Loucy (cell line): ENCODE data around the gene SUCLG1.

ENCODE experiments used
- H2AFZ ChIP-seq: fragments of 200-600 bp; sonication (generic); 2 replicates; pipeline ENCODE4 v1.6.0; 2016; ENCODE audit warnings: antibody characterized with exemption, mild to moderate bottlenecking, low read length, moderate library complexity
- H3F3A ChIP-seq: fragments of 200-600 bp; 2 replicates; pipeline ENCODE4 v1.6.0; 2016; ENCODE audit warnings: antibody characterized with exemption, low read depth, mild to moderate bottlenecking
- H3K27me3 ChIP-seq: fragments of 200-600 bp; sonication (generic); 2 replicates; pipeline ENCODE4 v1.6.1; 2014; ENCODE audit warnings: low read length, mild to moderate bottlenecking; ENCODE audit not compliant: insufficient read depth, poor library complexity, severe bottlenecking
- H3K36me3 ChIP-seq: fragments of 200-600 bp; sonication (generic); 2 replicates; pipeline ENCODE4 v1.6.1; 2016; ENCODE audit warnings: low read length; ENCODE audit not compliant: insufficient read depth
- H3K4me1 ChIP-seq: fragments of 200-600 bp; sonication (generic); 2 replicates; pipeline ENCODE4 v1.5.1; 2014; ENCODE audit warnings: low read length, mild to moderate bottlenecking; ENCODE audit not compliant: insufficient read depth, poor library complexity, severe bottlenecking
- H3K4me2 ChIP-seq: fragments of 200-600 bp; sonication (generic); 2 replicates; pipeline ENCODE4 v1.6.0; 2014; ENCODE audit warnings: antibody characterized with exemption, low read length, low read depth, mild to moderate bottlenecking; ENCODE audit not compliant: poor library complexity, severe bottlenecking
- H3K4me3 ChIP-seq: fragments of 200-600 bp; sonication (generic); 2 replicates; pipeline ENCODE4 v1.5.1; 2014; ENCODE audit warnings: low read length, mild to moderate bottlenecking, mixed read lengths; ENCODE audit not compliant: poor library complexity, severe bottlenecking
- H3K79me2 ChIP-seq: fragments of 200-600 bp; sonication (generic); 2 replicates; pipeline ENCODE4 v1.6.1; 2014; ENCODE audit warnings: low read length; ENCODE audit not compliant: insufficient read depth
- H3K9ac ChIP-seq: fragments of 200-600 bp; sonication (generic); 2 replicates; pipeline ENCODE4 v1.6.0; 2014; ENCODE audit warnings: mild to moderate bottlenecking, low read depth, low read length, moderate library complexity; ENCODE audit not compliant: poor library complexity, severe bottlenecking
- H3K9me2 ChIP-seq: fragments of 200-600 bp; sonication (generic); replicated peaks from 2 replicates; pipeline ENCODE4 v1.6.1; 2016; ENCODE audit warnings: low read depth, low read length, mixed read lengths
- H3K9me3 ChIP-seq: fragments of 200-600 bp; sonication (generic); 2 replicates; pipeline ENCODE4 v1.6.1; 2014; ENCODE audit warnings: mild to moderate bottlenecking, antibody characterized with exemption, low read length, low read depth; ENCODE audit not compliant: insufficient read depth
- H4K20me1 ChIP-seq: fragments of 200-600 bp; sonication (generic); 2 replicates; pipeline ENCODE4 v1.6.0; 2014; ENCODE audit warnings: antibody characterized with exemption, low read length, mild to moderate bottlenecking; ENCODE audit not compliant: insufficient read depth, poor library complexity, severe bottlenecking
- EZH2phosphoT487 ChIP-seq: fragments of 200-600 bp; IDR thresholded peaks from 2 replicates; pipeline ENCODE4 v1.6.1; 2018; ENCODE audit warnings: antibody characterized with exemption, mild to moderate bottlenecking, moderate library complexity, borderline replicate concordance
- TF ChIP-seq, protein P1 (sequence below): fragments of 200-600 bp; sonication (generic); conservative IDR thresholded peaks from 2 replicates; pipeline ENCODE4 v1.5.1; 2014; ENCODE audit warnings: mild to moderate bottlenecking, antibody characterized with exemption, low read length

The SUCLG1 gene

DNA sequence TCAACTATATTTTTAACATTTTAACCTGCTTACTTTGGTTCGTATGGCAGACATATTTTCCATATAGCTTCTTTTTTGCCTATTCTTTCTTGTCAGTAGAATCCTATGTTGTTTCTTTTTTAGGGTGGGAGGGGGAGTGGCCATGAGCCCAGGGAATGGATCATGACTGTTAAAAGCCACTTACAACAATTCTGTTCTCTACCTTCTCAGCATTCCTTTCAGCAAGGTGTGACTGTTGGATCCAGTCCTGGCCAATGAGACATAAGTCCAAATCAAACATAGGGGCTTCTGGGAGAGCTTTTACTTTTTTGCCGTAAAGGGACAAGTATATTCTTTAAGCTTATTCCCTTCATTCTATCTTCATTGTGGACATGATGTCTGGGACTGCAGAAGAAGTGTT, 32.2 kb upstream of the SUCLG1 start:
- H2AFZ ChIP-seq = no peak overlapping the region
- H3K79me2 ChIP-seq = no peaks in the 10 kb centered on the region
- no peaks in the 10 kb centered on the region for H3K36me3 ChIP-seq
- H4K20me1 ChIP-seq = no peaks in the 10 kb centered on the region
- H3K4me3 ChIP-seq = no peak overlapping the region
- H3K4me1 ChIP-seq = no peaks in the 10 kb centered on the region
- no peaks in the 10 kb centered on the region for H3K27me3 ChIP-seq
- TF ChIP-seq, protein P1, sequence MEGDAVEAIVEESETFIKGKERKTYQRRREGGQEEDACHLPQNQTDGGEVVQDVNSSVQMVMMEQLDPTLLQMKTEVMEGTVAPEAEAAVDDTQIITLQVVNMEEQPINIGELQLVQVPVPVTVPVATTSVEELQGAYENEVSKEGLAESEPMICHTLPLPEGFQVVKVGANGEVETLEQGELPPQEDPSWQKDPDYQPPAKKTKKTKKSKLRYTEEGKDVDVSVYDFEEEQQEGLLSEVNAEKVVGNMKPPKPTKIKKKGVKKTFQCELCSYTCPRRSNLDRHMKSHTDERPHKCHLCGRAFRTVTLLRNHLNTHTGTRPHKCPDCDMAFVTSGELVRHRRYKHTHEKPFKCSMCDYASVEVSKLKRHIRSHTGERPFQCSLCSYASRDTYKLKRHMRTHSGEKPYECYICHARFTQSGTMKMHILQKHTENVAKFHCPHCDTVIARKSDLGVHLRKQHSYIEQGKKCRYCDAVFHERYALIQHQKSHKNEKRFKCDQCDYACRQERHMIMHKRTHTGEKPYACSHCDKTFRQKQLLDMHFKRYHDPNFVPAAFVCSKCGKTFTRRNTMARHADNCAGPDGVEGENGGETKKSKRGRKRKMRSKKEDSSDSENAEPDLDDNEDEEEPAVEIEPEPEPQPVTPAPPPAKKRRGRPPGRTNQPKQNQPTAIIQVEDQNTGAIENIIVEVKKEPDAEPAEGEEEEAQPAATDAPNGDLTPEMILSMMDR = no peak
- no peak for TF ChIP-seq EZH2phosphoT487
- no peak overlapping the region for H3K4me2 ChIP-seq
- no peaks in the 10 kb centered on the region for H3F3A ChIP-seq
- no peaks in the 10 kb centered on the region for H3K9me3 ChIP-seq
- H3K9ac ChIP-seq = no peak overlapping the region
- no peaks in the 10 kb centered on the region for H3K9me2 ChIP-seq

DNA sequence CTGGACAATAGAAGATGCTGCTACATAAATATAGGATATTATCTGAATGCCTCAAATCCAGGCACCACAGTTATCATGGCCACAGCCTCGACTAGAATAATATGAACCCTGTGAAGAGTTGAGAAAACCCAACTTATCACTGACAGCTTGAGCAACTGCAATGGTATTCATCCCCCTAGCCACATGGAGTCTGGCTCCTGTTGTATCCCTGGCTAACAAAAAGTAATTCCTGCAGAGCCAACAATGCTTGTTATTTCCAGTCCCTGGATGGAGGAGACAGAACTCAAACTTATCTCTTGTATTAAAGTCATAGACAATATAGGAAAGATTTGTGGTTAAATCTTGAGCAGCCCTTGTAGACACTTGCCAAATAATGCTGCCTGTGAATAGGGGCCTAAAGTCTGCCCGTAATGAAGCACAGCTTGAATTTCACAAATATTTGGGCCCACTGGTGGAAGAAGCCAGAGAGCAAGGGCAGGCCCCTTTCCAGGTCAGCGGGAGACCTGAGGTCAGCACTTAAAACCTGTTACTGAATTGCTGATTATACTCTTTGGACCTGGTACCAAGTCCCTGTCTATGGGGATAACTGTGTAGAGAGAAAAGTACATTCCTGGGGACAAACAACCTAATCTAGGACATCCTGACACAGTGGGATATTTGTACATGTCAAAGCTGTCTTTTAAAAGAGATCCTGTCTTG, 28.4 kb upstream of the SUCLG1 start:
- Histone ChIP-seq H3K4me3 (no peak overlapping the region), H3K4me2 (no peak overlapping the region), H4K20me1 (no peaks in the 10 kb centered on the region), H3K9ac (no peak overlapping the region), H3K79me2 (no peaks in the 10 kb centered on the region), H3K9me3 (no peaks in the 10 kb centered on the region), H3K27me3 (no peaks in the 10 kb centered on the region), H3K9me2 (no peaks in the 10 kb centered on the region), H3F3A (no peaks in the 10 kb centered on the region), H3K36me3 (no peaks in the 10 kb centered on the region), H2AFZ (no peak overlapping the region), H3K4me1 (no peaks in the 10 kb centered on the region)
- TF ChIP-seq EZH2phosphoT487 = no peak
- TF ChIP-seq, protein P1 = no peak

DNA sequence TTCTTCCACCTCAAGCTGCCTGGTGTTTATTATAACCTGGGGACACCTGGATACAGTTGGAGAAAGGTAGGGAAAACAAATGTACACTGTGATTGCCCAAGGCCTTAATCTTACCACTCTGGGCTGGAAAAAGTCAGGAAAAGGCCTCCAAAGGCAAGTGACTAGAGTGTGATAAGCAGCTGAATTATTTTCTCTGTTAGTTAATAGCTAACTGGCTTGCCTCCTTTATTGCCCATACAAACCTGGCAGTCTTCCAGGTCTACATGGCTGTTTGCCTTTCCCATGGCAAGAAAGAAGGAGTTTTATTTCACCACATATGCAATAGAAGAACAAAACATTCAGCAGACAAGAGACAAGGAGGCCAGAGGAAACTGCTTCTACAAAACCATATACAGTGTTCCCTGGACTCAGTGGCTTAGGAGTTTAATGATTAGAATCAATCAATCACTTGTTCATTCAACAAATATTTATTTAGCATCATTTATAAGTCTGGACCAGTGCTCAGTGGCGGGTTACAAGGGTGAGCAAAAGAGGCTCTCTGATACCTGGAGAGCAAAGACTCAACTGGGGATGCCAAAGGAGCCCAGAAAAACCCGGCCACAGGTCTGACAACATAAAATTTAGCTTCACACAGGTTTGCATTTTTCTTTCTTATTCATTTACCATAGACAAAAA, 27.5 kb upstream of the SUCLG1 start:
- Histone ChIP-seq H3F3A (no peaks in the 10 kb centered on the region), H2AFZ (no peak overlapping the region), H3K4me2 (no peak overlapping the region), H3K4me3 (no peak overlapping the region), H4K20me1 (no peaks in the 10 kb centered on the region), H3K79me2 (no peaks in the 10 kb centered on the region), H3K36me3 (no peaks in the 10 kb centered on the region), H3K27me3 (no peaks in the 10 kb centered on the region), H3K9me3 (no peaks in the 10 kb centered on the region), H3K4me1 (no peaks in the 10 kb centered on the region), H3K9me2 (no peaks in the 10 kb centered on the region), H3K9ac (no peak overlapping the region)
- no peak for TF ChIP-seq EZH2phosphoT487
- TF ChIP-seq, protein P1 = no peak
